Ovary (tissue), 9 donors: ENCODE data around the gene ARL10. TPM values are rescaled to one million over a fixed set of nuclear protein-coding genes. Genes with fewer than 3 reads are reported as not detected.

Experiments
- DNase-seq, 5 donors: peaks; one replicate each; pipeline ENCODE4 v3.0.0-alpha.2; 2019 to 2020
- H3K27ac ChIP-seq, 2 donors: fragments of 200-600 bp; one replicate each; pipeline versions ENCODE4 v1.5.1 to v1.8.0; 2019 to 2022
- H3K27me3 ChIP-seq: fragments of 200-600 bp; one replicate; pipeline ENCODE4 v1.8.0; 2022
- H3K36me3 ChIP-seq: fragments of 200-600 bp; sonication (generic); one replicate; pipeline ENCODE4 v1.5.1; 2019
- H3K4me1 ChIP-seq: one replicate; pipeline ENCODE4 v1.8.1; 2013; ENCODE audit warnings: mild to moderate bottlenecking, moderate library complexity; ENCODE audit not compliant: insufficient read depth
- H3K4me3 ChIP-seq: fragments of 200-600 bp; sonication (generic); one replicate; pipeline ENCODE4 v1.5.1; 2017
- H3K9me3 ChIP-seq, 2 donors: fragments of 200-600 bp in 1 of 2; sonication (generic) in 1 of 2; one replicate each; pipeline versions ENCODE4 v1.5.1 to v1.8.1; 2013 to 2019; ENCODE audit warnings: mild to moderate bottlenecking in 1 of 2, moderate library complexity in 1 of 2
- EP300 ChIP-seq: sonication (generic); formaldehyde crosslinking; IDR thresholded peaks from one replicate; pipeline ENCODE4 v1.6.1; 2017; ENCODE audit warnings: antibody characterized with exemption
- POLR2A ChIP-seq: fragments of 450-650 bp; IDR thresholded peaks from one replicate; pipeline ENCODE4 v1.6.1; 2017; ENCODE audit warnings: antibody characterized with exemption, mild to moderate bottlenecking, moderate library complexity
- WGBS, 3 donors: extraction: QIAGEN DNeasy Blood & Tissue Kit in 1 of 3; methylation state at CpG; one replicate each; pipeline versions ENCODE4 v1.1.5 to v1.1.7; 2013 to 2017; 5-methylcytosine and 5-hydroxymethylcytosine counted together
- intact Hi-C, 4 donors: fragments of 100-400 bp; cut with DNase I; formaldehyde crosslinking; loops; one replicate each; pipeline versions ENCODE4 v1.11.0 to v1.15.1; 2022 to 2023
- polyA plus RNA-seq, 2 donors: library from polyadenylated mRNA; stranded (reverse); fragments of 200-250 nt in 1 of 2; fragments of 350-450 nt in 1 of 2; fragmentation: Illumina TruSeq in 1 of 2; extraction: RNeasy Lipid Tissue Mini Kit (QIAGEN cat#74804) in 1 of 2; gene quantifications; one replicate each; pipeline ENCODE4 v1.2.3, GENCODE V29; 2013 to 2014
- total RNA-seq, 7 donors: library from RNA; depleted of rRNA in 2 of 7; stranded (reverse); fragments of >200 nt in 2 of 7; fragmentation: NEBNext Ultra II Directional in 3 of 7; extraction: Animal tissue kit (Norgen Biotek cat#: 25700) in 3 of 7; gene quantifications; one replicate each; pipeline versions ENCODE4 v1.1.0 to v1.2.4, GENCODE V29; 2016 to 2023
- TF ChIP-seq, protein P1 (sequence below), 3 donors: fragments of 450-650 bp in 2 of 3; fragments of 200-600 bp in 1 of 3; IDR thresholded peaks; one replicate each; pipeline versions ENCODE4 v1.5.1 to v1.8.0; 2016 to 2022; ENCODE audit warnings: antibody characterized with exemption in 3 of 3, mild to moderate bottlenecking in 1 of 3
- donor health status: DM: no; HTN: no; CAD: no; lungs with moderate emphysema.
- donor health status: DM: no; HTN: no; CAD: no.
- donor health status: Bipolar disorder and iron deficiency.
- donor health status: DM: yes; HTN: yes; CAD: no.
- donor health status: DM: no; HTN: no; CAD: no.
- donor health status: DM: yes; HTN: yes; CAD: no.

Gene ARL10
- total and polyA plus RNA-seq, 9 donors = 4.0 to 26.7 (median 17.7) TPM

GRCh38 chr5:176364765-176365350 lies 429 bp upstream of the ARL10 start:
- TF ChIP-seq EP300 = no peak
- no peak for TF ChIP-seq POLR2A
- TF ChIP-seq, protein P1, sequence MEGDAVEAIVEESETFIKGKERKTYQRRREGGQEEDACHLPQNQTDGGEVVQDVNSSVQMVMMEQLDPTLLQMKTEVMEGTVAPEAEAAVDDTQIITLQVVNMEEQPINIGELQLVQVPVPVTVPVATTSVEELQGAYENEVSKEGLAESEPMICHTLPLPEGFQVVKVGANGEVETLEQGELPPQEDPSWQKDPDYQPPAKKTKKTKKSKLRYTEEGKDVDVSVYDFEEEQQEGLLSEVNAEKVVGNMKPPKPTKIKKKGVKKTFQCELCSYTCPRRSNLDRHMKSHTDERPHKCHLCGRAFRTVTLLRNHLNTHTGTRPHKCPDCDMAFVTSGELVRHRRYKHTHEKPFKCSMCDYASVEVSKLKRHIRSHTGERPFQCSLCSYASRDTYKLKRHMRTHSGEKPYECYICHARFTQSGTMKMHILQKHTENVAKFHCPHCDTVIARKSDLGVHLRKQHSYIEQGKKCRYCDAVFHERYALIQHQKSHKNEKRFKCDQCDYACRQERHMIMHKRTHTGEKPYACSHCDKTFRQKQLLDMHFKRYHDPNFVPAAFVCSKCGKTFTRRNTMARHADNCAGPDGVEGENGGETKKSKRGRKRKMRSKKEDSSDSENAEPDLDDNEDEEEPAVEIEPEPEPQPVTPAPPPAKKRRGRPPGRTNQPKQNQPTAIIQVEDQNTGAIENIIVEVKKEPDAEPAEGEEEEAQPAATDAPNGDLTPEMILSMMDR (IDR thresholded peaks at IDR 0.05) = no peak
- peak in 3 of 5 donors; percentile 20 to 40 (median 34) for DNase-seq
- intact Hi-C loops = loop anchor here in 1 of 4 donors (10.0 kb wide), 1 partner anchor 190 kb away; no protein-coding TSS in a partner anchor
- H3K27me3 ChIP-seq = no peaks in the 10 kb centered on the region
- H3K27ac ChIP-seq = peak overlapping the region; percentile 88 to 92
- H3K36me3 ChIP-seq = no peaks in the 10 kb centered on the region
- WGBS, 3 donors = 21 to 25% (median 22%) methylated on average over 23 to 28 of the region's 28 CpGs
- H3K4me1 ChIP-seq = peaks cover 8% of the 10 kb centered on the region
- peak overlapping the region; percentile 68 for H3K4me3 ChIP-seq
- H3K9me3 ChIP-seq = no peaks in the 10 kb centered on the region

DNA sequence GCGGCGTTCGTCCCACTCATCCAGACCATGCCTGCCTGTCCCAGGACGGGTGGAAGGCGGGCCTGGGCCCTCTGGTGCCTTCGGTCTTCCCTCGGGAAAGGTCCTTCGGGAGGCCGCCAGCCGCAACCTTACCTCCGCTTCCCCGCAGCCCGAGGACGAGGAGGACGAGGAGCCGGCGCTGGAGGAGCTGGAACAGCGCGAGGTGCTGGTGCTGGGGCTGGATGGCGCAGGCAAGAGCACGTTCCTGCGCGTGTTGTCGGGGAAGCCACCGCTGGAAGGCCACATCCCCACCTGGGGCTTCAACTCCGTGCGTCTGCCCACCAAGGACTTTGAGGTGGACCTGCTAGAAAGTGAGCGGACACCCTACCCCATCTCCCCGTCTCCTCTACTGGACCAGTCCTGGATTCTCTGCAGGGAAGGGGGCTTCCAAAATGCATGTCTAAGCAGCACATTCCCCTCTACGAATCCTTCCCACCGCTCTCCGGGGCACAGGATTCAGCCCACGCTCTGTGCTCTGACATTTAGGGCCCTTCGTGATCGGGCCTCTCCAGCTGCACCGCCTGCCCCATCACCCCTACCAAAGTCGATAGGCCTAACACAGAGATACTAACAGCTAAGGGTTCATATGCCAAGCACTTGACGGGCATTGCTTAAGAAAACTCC lies 1.1 kb downstream of the ARL10 start:
- intact Hi-C loops = loop anchor here in 1 of 4 donors (10.0 kb wide), 1 partner anchor 192 kb away; no protein-coding TSS in a partner anchor
- Histone ChIP-seq H3K4me3 (peak overlapping the region; percentile 68), H3K9me3 (no peaks in the 10 kb centered on the region), H3K4me1 (peaks cover 8% of the 10 kb centered on the region), H3K27ac (peak overlapping the region in 1 of 2 donors; percentile 92), H3K27me3 (no peaks in the 10 kb centered on the region), H3K36me3 (no peaks in the 10 kb centered on the region)
- no peak for DNase-seq
- TF ChIP-seq POLR2A (no peak), EP300 (no peak)
- TF ChIP-seq, protein P1 (IDR thresholded peaks at IDR 0.05) = no peak
- 28 to 43% (median 31%) methylated on average over 38 of the region's 38 CpGs for WGBS, 3 donors

GRCh38 chr5:176368726-176369125 lies 3.4 kb downstream of the ARL10 start:
- peaks cover 11% of the 10 kb centered on the region for H3K4me1 ChIP-seq
- DNase-seq = no peak

DNA sequence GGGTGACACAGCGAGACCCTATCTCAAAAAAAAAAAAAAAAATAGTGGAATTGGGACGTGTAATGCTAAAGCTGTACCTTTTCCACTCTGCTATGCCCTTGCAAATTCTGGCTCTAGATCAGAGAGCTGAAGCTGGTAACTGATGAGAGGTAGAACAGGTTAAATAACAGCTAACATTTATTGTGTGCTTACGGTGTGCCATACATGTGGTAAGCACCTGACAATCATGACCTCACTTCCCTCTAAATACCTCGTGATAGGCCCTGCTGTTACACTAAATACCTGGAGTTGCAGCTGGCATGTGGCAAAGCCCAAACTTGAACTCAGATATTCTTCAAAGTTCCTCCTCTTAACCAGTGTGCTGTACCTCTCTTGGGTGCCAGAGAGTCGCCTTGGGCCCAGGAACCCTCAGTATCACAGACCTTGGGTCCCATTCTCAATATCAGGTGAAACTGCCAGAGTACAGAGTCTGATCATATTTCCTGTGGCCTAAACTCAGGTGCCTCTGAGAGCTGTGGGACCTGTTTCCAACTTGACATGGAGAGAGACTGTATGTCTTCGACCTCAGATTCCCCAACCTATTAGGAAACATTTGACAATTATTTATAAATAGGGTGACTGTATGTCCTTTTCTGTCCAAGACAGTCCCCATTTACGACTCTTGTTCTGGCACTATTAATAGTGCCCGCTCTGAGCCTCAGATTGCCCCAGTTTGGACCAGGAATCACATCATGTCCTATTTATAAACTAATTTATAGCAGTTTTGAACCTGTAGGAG lies 4.8 kb downstream of the ARL10 start:
- 85 to 88% (median 87%) methylated on average over 8 of the region's 8 CpGs for WGBS, 3 donors
- no peak overlapping the region for H3K4me3 ChIP-seq
- peaks cover 8% of the 10 kb centered on the region for H3K4me1 ChIP-seq
- no peaks in the 10 kb centered on the region for H3K27me3 ChIP-seq
- TF ChIP-seq, protein P1 (IDR thresholded peaks at IDR 0.05) = no peak
- TF ChIP-seq EP300 = no peak
- no peak for TF ChIP-seq POLR2A
- DNase-seq = no peak
- intact Hi-C loops = loop anchor here in 1 of 4 donors (10.0 kb wide), 1 partner anchor 195 kb away; no protein-coding TSS in a partner anchor
- no peaks in the 10 kb centered on the region for H3K9me3 ChIP-seq
- H3K27ac ChIP-seq = no peak overlapping the region
- no peaks in the 10 kb centered on the region for H3K36me3 ChIP-seq

More at GRCh38 chr5:176368726-176369125, 3.4 kb downstream of the ARL10 start:
- no peaks in the 10 kb centered on the region for H3K36me3 ChIP-seq
- intact Hi-C loops = loop anchor here in 1 of 4 donors (10.0 kb wide), 1 partner anchor 194 kb away; no protein-coding TSS in a partner anchor
- H3K9me3 ChIP-seq = no peaks in the 10 kb centered on the region
- TF ChIP-seq, protein P1 (IDR thresholded peaks at IDR 0.05) = no peak
- H3K4me3 ChIP-seq = no peak overlapping the region
- WGBS, 3 donors = 85 to 91% (median 90%) methylated on average over 12 to 13 of the region's 13 CpGs
- H3K27ac ChIP-seq = no peak overlapping the region
- no peaks in the 10 kb centered on the region for H3K27me3 ChIP-seq
